Fibroblast of skin of back (primary cell): ENCODE data around the gene PRAME.
"Not testable (repeated sequence)": the region's sequence is repeated elsewhere in the genome, so short reads cannot be mapped to it uniquely, and the experiment has no call there.

Source experiments
- DNase-seq: peaks from one replicate; pipeline ENCODE4 v3.0.0-alpha.2; 2013

Gene PRAME

GRCh38 chr22:22520667-22521602 lies 38.1 kb downstream of the PRAME start:
- no peak for DNase-seq

- DNase-seq: peak; percentile 3
Measured at GRCh38 chr22:22520020-22520656, 38.9 kb downstream of the PRAME start, which contains the start of gene ZNF280A. TSS of gene ZNF280A (minus strand) at chr22:22520270. CDS start at chr22:22515630, 4,640 bp downstream.

GRCh38 chr22:22519591-22519990 lies 39.5 kb downstream of the PRAME start:
- DNase-seq: no peak

GRCh38 chr22:22516992-22517391 lies 42.1 kb downstream of the PRAME start:
- no peak for DNase-seq

GRCh38 chr22:22515890-22516289 lies 43.2 kb downstream of the PRAME start:
- no peak for DNase-seq

GRCh38 chr22:22514431-22514830 lies 44.6 kb downstream of the PRAME start:
- not testable (repeated sequence) for DNase-seq

- no peak for DNase-seq
Measured at GRCh38 chr22:22513619-22514018, 45.4 kb downstream of the PRAME start.

- no peak for DNase-seq
Measured at GRCh38 chr22:22512951-22513350, 46.1 kb downstream of the PRAME start.

GRCh38 chr22:22510833-22511232 lies 48.2 kb downstream of the PRAME start:
- not testable (repeated sequence) for DNase-seq

GRCh38 chr22:22509912-22510311 lies 49.2 kb downstream of the PRAME start:
- not testable (repeated sequence) for DNase-seq

GRCh38 chr22:22508274-22509176 lies 50.5 kb downstream of the PRAME start, which contains the start of gene ZNF280B:
TSS of gene ZNF280B (minus strand) at chr22:22508742. CDS start at chr22:22489398, 19,344 bp downstream.
- DNase-seq: peak; percentile 86

- no peak for DNase-seq
Measured at GRCh38 chr22:22507743-22508273, 51.3 kb downstream of the PRAME start.

- DNase-seq: no peak
Measured at GRCh38 chr22:22506736-22507135, 52.3 kb downstream of the PRAME start.

GRCh38 chr22:22498267-22498666 lies 60.8 kb downstream of the PRAME start:
- DNase-seq: no peak
